HG02938 (cell line): ENCODE measurements around the gene MRPL23.

Experiments
- ATAC-seq: cut with Tn5 transposase; IDR thresholded peaks from one replicate; pipeline ENCODE4 v1.9.1; 2021; ENCODE audit warnings: mild to moderate bottlenecking, moderate library complexity; ENCODE audit not compliant: unreplicated experiment

Gene MRPL23

GRCh38 chr11:1946812-1947484 lies at the start of gene MRPL23:
Gene MRPL23, plus strand, starts transcription at chr11:1947332. Its CDS starts 31 bp downstream, at chr11:1947363.
- ATAC-seq = no peak

GRCh38 chr11:1899090-1899489 lies 48.0 kb upstream of the MRPL23 start:
- no peak for ATAC-seq

- ATAC-seq = no peak
Observed at GRCh38 chr11:1899686-1900085, 47.4 kb upstream of the MRPL23 start.

GRCh38 chr11:1906181-1906580 lies 41.0 kb upstream of the MRPL23 start:
- ATAC-seq = no peak

GRCh38 chr11:1906611-1907423 lies 40.3 kb upstream of the MRPL23 start:
- no peak for ATAC-seq

DNA sequence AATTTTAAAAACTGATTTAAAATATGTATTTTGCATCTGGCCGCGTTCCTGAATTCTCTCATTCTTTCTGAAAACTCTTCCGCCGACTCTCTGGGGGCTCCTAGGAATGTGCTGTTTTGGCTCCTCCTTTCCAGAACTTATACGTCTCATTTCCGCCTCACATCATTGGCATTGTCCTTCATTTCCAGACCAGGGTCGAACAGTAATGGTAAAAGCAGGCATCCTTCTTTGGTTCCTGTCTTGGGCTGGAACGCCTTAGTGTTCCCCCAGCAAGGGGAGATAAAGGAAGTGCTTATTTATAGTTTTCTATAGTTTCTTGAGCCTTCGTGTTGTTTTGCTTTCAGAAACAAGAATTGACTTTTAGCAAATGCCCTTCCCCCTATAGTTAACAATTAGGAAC lies 38.5 kb upstream of the MRPL23 start:
- no peak for ATAC-seq

- ATAC-seq = no peak
Observed at GRCh38 chr11:1909524-1909923, 37.6 kb upstream of the MRPL23 start.

DNA sequence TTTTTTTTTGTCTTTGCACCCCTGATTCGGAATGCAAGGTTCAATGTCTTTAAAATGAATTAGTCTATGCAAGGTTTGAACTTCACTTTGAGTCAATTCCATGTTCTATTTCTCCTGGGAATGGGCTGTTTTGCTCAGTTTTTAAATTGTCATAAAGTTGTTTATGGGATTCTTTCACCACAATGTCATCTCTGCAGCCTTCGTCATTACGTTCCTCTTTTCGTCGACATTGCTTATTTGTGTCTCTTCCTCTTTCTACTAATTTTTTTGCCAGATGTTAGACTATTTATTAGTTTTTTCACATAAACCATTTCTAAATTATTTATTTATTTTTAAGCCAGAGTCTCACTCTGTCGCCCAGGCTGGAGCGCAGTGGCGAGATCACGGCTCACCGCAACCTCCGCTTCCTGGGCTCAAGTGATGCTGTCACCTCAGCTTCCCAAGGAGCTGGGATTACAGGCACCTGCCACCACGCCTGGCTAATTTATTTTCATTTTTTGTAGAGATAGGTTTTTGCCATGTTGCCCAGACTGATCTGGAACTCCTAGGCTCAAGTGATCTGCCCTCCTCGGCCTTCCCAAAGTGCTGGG lies 34.7 kb upstream of the MRPL23 start:
- ATAC-seq = no peak

GRCh38 chr11:1913271-1914060 lies 33.7 kb upstream of the MRPL23 start:
- no peak for ATAC-seq

- ATAC-seq = no peak
Observed at GRCh38 chr11:1915795-1916131, 31.4 kb upstream of the MRPL23 start.

- no peak for ATAC-seq
Observed at GRCh38 chr11:1916132-1916985, 30.8 kb upstream of the MRPL23 start.

DNA sequence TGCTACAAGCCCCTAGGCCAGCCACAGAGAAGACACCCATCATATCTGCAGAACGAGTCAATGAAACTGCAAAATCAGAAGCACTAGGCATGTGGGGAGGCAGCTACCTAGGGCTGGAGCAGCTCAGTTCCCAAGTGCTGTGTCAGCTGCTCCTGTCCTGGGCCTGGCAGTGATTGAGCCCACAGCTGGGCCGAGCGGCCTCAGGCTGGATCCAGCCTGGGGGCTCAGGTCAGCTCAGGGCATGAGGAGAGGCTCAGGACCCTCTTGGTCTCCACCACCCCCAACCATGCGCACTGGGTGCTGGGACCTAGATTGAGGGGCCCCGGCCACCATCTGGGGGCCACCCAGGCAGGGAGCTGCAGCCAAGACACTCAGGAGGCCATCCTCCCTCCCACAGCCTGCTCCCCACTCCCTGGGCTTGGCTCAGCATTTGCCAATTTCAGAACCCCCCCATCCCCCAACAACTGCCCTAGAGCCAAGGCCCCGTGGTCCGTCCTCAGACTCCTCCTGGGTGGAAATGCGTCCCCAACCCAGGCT lies 30.1 kb upstream of the MRPL23 start:
- ATAC-seq = no peak

GRCh38 chr11:1917523-1918435 lies 29.4 kb upstream of the MRPL23 start:
- ATAC-seq = no peak

DNA sequence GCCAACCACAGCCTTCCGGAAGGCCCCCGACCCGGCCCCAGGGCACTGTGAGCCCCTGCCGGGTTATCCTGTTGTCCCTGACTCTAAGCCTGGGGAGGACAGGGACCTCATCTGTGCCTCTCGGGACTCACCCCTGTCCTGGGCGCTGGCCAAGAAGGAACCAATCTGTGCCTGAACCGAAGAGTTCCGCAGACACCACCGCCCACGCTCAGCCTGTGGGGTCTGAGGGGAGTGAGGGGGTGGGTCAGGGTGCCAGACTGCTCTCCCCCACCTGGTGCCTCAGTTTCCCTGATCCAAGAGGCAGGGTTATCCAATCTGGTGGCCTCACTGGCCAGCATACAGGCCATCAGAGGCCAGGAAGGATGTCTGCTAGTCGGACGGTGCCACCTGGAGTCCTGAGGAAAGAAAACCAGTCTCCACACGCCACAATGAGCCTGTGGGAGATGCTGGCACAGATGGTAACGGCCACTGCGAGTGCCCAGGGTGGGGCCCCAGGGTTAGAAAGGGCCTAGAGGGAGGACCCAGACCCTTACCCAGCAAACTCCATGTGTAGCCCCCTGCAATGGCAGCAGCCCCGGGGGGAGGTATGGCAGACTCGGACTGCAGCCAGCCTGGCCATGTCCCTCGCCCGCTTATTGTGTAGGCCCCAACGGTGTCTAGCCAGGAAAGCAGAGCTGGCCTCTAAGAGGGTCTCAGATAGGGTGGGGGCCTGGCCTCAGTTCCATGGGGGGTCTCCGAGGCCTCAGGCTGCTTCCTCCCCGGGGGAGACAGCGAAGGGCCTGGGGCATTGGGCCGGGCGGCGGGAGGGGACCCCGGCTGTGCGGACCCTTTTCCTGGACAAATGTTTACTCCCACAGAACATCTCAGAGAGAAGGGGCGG lies 28.5 kb upstream of the MRPL23 start:
- no peak for ATAC-seq

DNA sequence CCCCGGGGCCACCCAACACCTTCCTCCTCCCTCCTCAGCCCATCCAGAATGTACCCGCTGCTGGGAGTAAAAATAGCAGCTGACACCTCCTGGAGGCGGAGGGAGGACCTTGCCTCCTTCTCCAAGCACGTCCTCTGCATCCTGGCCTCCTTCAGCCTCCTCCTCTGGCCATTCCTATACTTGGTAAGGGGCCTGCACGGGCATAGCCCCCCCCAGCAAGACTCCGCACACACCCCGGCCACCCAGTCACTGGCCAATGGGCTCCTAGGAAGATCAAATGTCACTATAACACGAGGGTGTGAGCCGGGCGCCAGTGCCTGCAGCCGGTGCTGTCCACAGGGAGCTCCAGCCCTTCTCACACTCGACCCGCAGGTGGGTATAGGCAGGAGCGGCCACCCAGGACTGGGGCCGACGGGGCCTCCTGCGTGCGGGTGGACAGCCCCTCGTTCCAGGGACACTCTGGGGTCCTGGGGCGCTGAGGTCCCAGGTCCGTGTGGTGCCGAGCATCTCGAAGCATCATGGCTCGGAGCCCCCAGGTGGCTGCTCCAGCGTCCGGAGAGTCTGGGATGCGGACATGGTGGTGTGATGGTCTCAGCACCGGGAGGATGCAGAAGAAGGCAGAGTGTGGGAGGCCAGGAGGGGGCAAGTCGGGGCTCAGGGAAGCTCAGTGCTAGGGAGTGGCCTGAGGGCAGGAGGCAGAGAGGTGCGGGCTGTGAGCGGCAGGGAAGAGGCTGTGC lies 27.6 kb upstream of the MRPL23 start, which contains the start of gene TNNT3:
Gene TNNT3 (plus strand): TSS at position 313 of the 737 bp plus-strand sequence. CDS start 3,172 bp downstream, outside the sequence.
- no peak for ATAC-seq

- no peak for ATAC-seq
Observed at GRCh38 chr11:1920128-1920908, 26.8 kb upstream of the MRPL23 start.
